ENCODE data around the gene ANXA2R.

Gene ANXA2R

DNA sequence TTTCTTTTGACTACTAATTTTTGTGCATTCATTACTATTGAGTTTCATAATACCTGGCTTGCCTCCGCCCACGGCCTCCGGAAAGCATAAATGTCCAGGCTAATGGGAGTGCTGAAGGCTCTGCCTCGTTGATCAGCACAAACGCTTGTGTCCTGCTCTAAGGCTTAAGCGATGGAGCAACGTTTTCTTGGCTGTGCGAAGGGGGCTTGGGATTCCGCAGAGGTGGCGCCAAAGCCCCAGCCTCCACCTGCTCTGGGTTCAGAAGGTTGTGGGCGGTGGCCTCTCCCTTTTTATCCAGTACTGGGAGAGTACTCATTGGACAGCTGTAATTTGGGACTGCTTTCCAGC lies 19.7 kb downstream of the ANXA2R start (continued):
- TF ChIP-seq ZNF138 (tag by site-specific recombination; IDR thresholded peaks at IDR 0.05; ENCODE audit: borderline replicate concordance) (no peak), ZNF837 (tag by site-specific recombination; IDR thresholded peaks at IDR 0.05) (no peak), ZNF624 (tag by site-specific recombination; IDR thresholded peaks at IDR 0.05) (no peak), ZNF223 (tag by site-specific recombination; IDR thresholded peaks at IDR 0.05) (no peak), ZNF341 (tag by site-specific recombination; IDR thresholded peaks at IDR 0.05; ENCODE audit: low read depth) (no peak; the same call in 1 of the 2 replicates), ZSCAN16 (tag by site-specific recombination; IDR thresholded peaks at IDR 0.05) (no peak), HOXC10 (CRISPR knock-in tag; IDR thresholded peaks at IDR 0.05) (no peak), ZNF610 (tag by site-specific recombination; IDR thresholded peaks at IDR 0.05; ENCODE audit: borderline replicate concordance) (no peak), IKZF3 (tag by site-specific recombination; IDR thresholded peaks at IDR 0.05) (peak; percentile 24; the same call in 1 of the 2 replicates), ZNF121 (tag by site-specific recombination; IDR thresholded peaks at IDR 0.05) (no peak), ZNF155 (tag by site-specific recombination; IDR thresholded peaks at IDR 0.05) (no peak), SP2 (tag by site-specific recombination; IDR thresholded peaks at IDR 0.05) (0 out of 2 replicates have a peak, but pooled peaks have one; percentile 18), ZIC2 (tag by site-specific recombination; IDR thresholded peaks at IDR 0.05) (no peak), ZBTB44 (tag by site-specific recombination; IDR thresholded peaks at IDR 0.05) (no peak), ZNF654 (tag by site-specific recombination; IDR thresholded peaks at IDR 0.05; ENCODE audit: low read depth) (no peak), OVOL3 (tag by site-specific recombination; IDR thresholded peaks at IDR 0.05) (no peak), ZNF148 (tag by site-specific recombination; IDR thresholded peaks at IDR 0.05; ENCODE audit: borderline replicate concordance) (no peak), ZNF621 (tag by site-specific recombination; IDR thresholded peaks at IDR 0.05) (no peak), SP3 (tag by site-specific recombination; IDR thresholded peaks at IDR 0.05) (0 out of 2 replicates have a peak, but pooled peaks have one; percentile 28), ZNF792 (tag by site-specific recombination; IDR thresholded peaks at IDR 0.05) (no peak), ZFHX2 (tag by site-specific recombination; conservative IDR thresholded peaks at IDR 0.05) (peak; percentile 86), ZNF785 (tag by site-specific recombination; IDR thresholded peaks at IDR 0.05) (no peak), ZNF433 (tag by site-specific recombination; IDR thresholded peaks at IDR 0.05; ENCODE audit: low read depth) (no peak), ZNF202 (tag by site-specific recombination; IDR thresholded peaks at IDR 0.05; ENCODE audit: borderline replicate concordance) (no peak), ZNF169 (tag by site-specific recombination; IDR thresholded peaks at IDR 0.05) (no peak), ZNF544 (tag by site-specific recombination; IDR thresholded peaks at IDR 0.05) (no peak), ZNF660 (tag by site-specific recombination; IDR thresholded peaks at IDR 0.05) (peak; percentile 55; the same call in 1 of the 2 replicates), ZNF114 (tag by site-specific recombination; IDR thresholded peaks at IDR 0.05) (no peak)
- TF ChIP-seq, protein P1, sequence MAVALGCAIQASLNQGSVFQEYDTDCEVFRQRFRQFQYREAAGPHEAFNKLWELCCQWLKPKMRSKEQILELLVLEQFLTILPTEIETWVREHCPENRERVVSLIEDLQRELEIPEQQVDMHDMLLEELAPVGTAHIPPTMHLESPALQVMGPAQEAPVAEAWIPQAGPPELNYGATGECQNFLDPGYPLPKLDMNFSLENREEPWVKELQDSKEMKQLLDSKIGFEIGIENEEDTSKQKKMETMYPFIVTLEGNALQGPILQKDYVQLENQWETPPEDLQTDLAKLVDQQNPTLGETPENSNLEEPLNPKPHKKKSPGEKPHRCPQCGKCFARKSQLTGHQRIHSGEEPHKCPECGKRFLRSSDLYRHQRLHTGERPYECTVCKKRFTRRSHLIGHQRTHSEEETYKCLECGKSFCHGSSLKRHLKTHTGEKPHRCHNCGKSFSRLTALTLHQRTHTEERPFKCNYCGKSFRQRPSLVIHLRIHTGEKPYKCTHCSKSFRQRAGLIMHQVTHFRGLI (tag by site-specific recombination; IDR thresholded peaks at IDR 0.05) = no peak
- TF ChIP-seq, protein P2, sequence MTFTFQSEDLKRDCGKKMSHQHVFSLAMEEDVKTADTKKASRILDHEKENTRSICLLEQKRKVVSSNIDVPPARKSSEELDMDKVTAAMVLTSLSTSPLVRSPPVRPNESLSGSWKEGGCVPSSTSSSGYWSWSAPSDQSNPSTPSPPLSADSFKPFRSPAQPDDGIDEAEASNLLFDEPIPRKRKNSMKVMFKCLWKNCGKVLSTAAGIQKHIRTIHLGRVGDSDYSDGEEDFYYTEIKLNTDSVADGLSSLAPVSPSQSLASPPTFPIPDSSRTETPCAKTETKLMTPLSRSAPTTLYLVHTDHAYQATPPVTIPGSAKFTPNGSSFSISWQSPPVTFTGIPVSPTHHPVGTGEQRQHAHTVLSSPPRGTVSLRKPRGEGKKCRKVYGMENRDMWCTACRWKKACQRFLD (tag by site-specific recombination; IDR thresholded peaks at IDR 0.05) = no peak

Data from HEK293 (cell line).